Fibroblast of lung (primary cell): ENCODE results near the gene ASTN2. TPM values are rescaled to one million over a fixed set of nuclear protein-coding genes. Genes with fewer than 3 reads are reported as not detected.

Experiments used
- DNase-seq, 2 donors: peaks; one replicate each; pipeline versions ENCODE4 v3.0.0 to v3.0.0-alpha.2; 2010; ENCODE audit warnings: low read depth in 2 of 2
- H2AFZ ChIP-seq: 2 replicates; pipeline ENCODE4 v1.5.1; 2012; ENCODE audit warnings: low read length, control low read depth, inconsistent platforms
- H3K27ac ChIP-seq: 2 replicates; pipeline ENCODE4 v1.5.1; 2011; ENCODE audit warnings: low read length, control low read depth; ENCODE audit not compliant: insufficient read depth
- H3K27me3 ChIP-seq: 2 replicates; pipeline ENCODE4 v1.5.1; 2011; ENCODE audit warnings: mild to moderate bottlenecking, low read length; ENCODE audit not compliant: control insufficient read depth, insufficient read depth
- H3K36me3 ChIP-seq: 2 replicates; pipeline ENCODE4 v1.5.1; 2011; ENCODE audit warnings: low read length; ENCODE audit not compliant: control insufficient read depth, insufficient read depth
- H3K4me1 ChIP-seq: 2 replicates; pipeline ENCODE4 v1.5.1; 2011; ENCODE audit warnings: low read length; ENCODE audit not compliant: control insufficient read depth, insufficient read depth; ENCODE audit errors: extremely low read depth
- H3K4me2 ChIP-seq: 2 replicates; pipeline ENCODE4 v1.5.1; 2011; ENCODE audit warnings: low read length, control low read depth; ENCODE audit not compliant: insufficient read depth; ENCODE audit errors: extremely low read depth
- H3K4me3 ChIP-seq, 4 experiments: fragments of 200-600 bp in 1 of 4; sonication (generic) in 1 of 4; replicated peaks in 1 of 4; 2 replicates each; pipeline ENCODE4 v1.5.1; 2011 to 2016; ENCODE audit warnings: low read length in 4 of 4, low read depth in 3 of 4, mild to moderate bottlenecking in 3 of 4, control low read depth in 2 of 4, inconsistent platforms in 1 of 4, mixed read lengths in 1 of 4; ENCODE audit not compliant: insufficient read depth in 1 of 4; ENCODE audit errors: control extremely low read depth in 1 of 4
- H3K79me2 ChIP-seq: 2 replicates; pipeline ENCODE4 v1.5.1; 2012; ENCODE audit warnings: mild to moderate bottlenecking, low read length, inconsistent platforms; ENCODE audit not compliant: control insufficient read depth, insufficient read depth
- H3K9ac ChIP-seq: 2 replicates; pipeline ENCODE4 v1.5.1; 2011; ENCODE audit warnings: mild to moderate bottlenecking, low read length, control low read depth; ENCODE audit not compliant: insufficient read depth
- H3K9me3 ChIP-seq: 2 replicates; pipeline ENCODE4 v1.5.1; 2012; ENCODE audit warnings: low read depth, low read length; ENCODE audit not compliant: control insufficient read depth, insufficient read depth
- H4K20me1 ChIP-seq: 2 replicates; pipeline ENCODE4 v1.5.1; 2011; ENCODE audit warnings: low read length; ENCODE audit not compliant: control insufficient read depth, insufficient read depth; ENCODE audit errors: extremely low read depth
- CTCF ChIP-seq, 2 donors: IDR thresholded peaks in 1 of 2; conservative IDR thresholded peaks in 1 of 2; 1 replicate in 1 of 2; 2 replicates in 1 of 2; pipeline ENCODE4 v1.5.1; 2011 to 2012; ENCODE audit warnings: low read length in 2 of 2, control low read depth in 1 of 2, inconsistent platforms in 1 of 2, low read depth in 1 of 2, mild to moderate bottlenecking in 1 of 2
- EZH2 ChIP-seq: IDR thresholded peaks from 2 replicates; pipeline ENCODE4 v1.5.1; 2012; ENCODE audit warnings: low read length, control low read depth, mild to moderate bottlenecking; ENCODE audit errors: missing control alignments
- polyA plus RNA-seq, 2 donors: library from polyadenylated mRNA; depleted of rRNA in 1 of 2; stranded (reverse) in 1 of 2; unstranded in 1 of 2; fragments of >200 nt; gene quantifications; 2 replicates each; pipeline ENCODE4 v1.2.1, GENCODE V29; 2011 to 2012; ENCODE audit warnings: missing spikeins in 1 of 2
- total RNA-seq: library from RNA; depleted of rRNA; stranded (reverse); fragments of >200 nt; gene quantifications from 2 replicates; pipeline ENCODE4 v1.2.1, GENCODE V29; 2014

ASTN2 gene
- total and polyA plus RNA-seq, 2 donors (not counting 1 experiment from before 2014, with no cell fraction given), result 2.2 to 19.2 TPM

- peak; percentile 72 to 89 for DNase-seq
- Histone ChIP-seq H3K36me3 (no peaks in the 10 kb centered on the region), H3K27ac (no peak overlapping the region), H3K9me3 (no peaks in the 10 kb centered on the region), H3K27me3 (no peaks in the 10 kb centered on the region), H3K4me1 (peaks cover 3% of the 10 kb centered on the region), H3K79me2 (no peaks in the 10 kb centered on the region), H3K9ac (no peak overlapping the region), H3K4me3 (no peak overlapping the region), H2AFZ (no peak overlapping the region), H3K4me2 (no peak overlapping the region), H4K20me1 (no peaks in the 10 kb centered on the region)
- TF ChIP-seq CTCF (conservative IDR thresholded peaks at IDR 0.05 in 1 of 2, IDR thresholded peaks at IDR 0.05 in 1 of 2; ENCODE audit: low read depth in 1 of 2, low read length in 2 of 2), result no peak
- no peak for TF ChIP-seq EZH2
These were observed 848.0 kb downstream of the ASTN2 start for GRCh38 chr9:116566677-116567488.

- Histone ChIP-seq H3K79me2 (no peaks in the 10 kb centered on the region), H3K4me1 (no peaks in the 10 kb centered on the region), H3K4me2 (no peak overlapping the region), H3K9ac (no peak overlapping the region), H3K36me3 (no peaks in the 10 kb centered on the region), H2AFZ (no peak overlapping the region), H4K20me1 (no peaks in the 10 kb centered on the region), H3K4me3 (no peak overlapping the region), H3K27ac (no peak overlapping the region), H3K9me3 (no peaks in the 10 kb centered on the region), H3K27me3 (no peaks in the 10 kb centered on the region)
- TF ChIP-seq EZH2 (no peak), CTCF (conservative IDR thresholded peaks at IDR 0.05 in 1 of 2, IDR thresholded peaks at IDR 0.05 in 1 of 2; ENCODE audit: low read depth in 1 of 2, low read length in 2 of 2) (no peak)
- DNase-seq, result peak in 1 of 2 donors; percentile 32
These were observed 848.9 kb downstream of the ASTN2 start for GRCh38 chr9:116565986-116566385.

- Histone ChIP-seq H3K4me2 (no peak overlapping the region), H4K20me1 (no peaks in the 10 kb centered on the region), H3K4me1 (no peaks in the 10 kb centered on the region), H3K27ac (no peak overlapping the region), H3K9ac (no peak overlapping the region), H3K9me3 (no peaks in the 10 kb centered on the region), H2AFZ (no peak overlapping the region), H3K79me2 (no peaks in the 10 kb centered on the region), H3K4me3 (no peak overlapping the region), H3K36me3 (no peaks in the 10 kb centered on the region), H3K27me3 (no peaks in the 10 kb centered on the region)
- DNase-seq, result no peak
- TF ChIP-seq EZH2, result no peak
- TF ChIP-seq CTCF (conservative IDR thresholded peaks at IDR 0.05 in 1 of 2, IDR thresholded peaks at IDR 0.05 in 1 of 2; ENCODE audit: low read depth in 1 of 2, low read length in 2 of 2), result no peak
These were observed 850.5 kb downstream of the ASTN2 start for GRCh38 chr9:116564266-116564793.
